Upper lobe of left lung (tissue), 6 donors: Measurements from ENCODE around the gene NOS1. TPM values are rescaled to one million over a fixed set of nuclear protein-coding genes. Genes with fewer than 3 reads are reported as not detected.

ENCODE experiments used
- ATAC-seq, 2 donors: fragments of 200-7000 bp; cut with Tn5 transposase; one replicate each; pipeline ENCODE4 v1.9.1; 2022; ENCODE audit warnings: mild to moderate bottlenecking in 2 of 2, moderate library complexity in 2 of 2; ENCODE audit not compliant: low FRiP score in 2 of 2
- DNase-seq, 2 donors: peaks; one replicate each; pipeline ENCODE4 v3.0.0-alpha.2; 2019 to 2020
- H3K27ac ChIP-seq, 4 donors: fragments of 200-600 bp; sonication (generic); one replicate each; pipeline ENCODE4 v1.5.1; 2016 to 2019
- H3K27me3 ChIP-seq, 4 donors: fragments of 200-600 bp; sonication (generic); one replicate each; pipeline ENCODE4 v1.5.1; 2017 to 2019
- H3K36me3 ChIP-seq, 4 donors: fragments of 200-600 bp; sonication (generic); one replicate each; pipeline ENCODE4 v1.5.1; 2016 to 2019
- H3K4me1 ChIP-seq, 4 donors: fragments of 200-600 bp; sonication (generic); one replicate each; pipeline ENCODE4 v1.5.1; 2018 to 2019
- H3K4me3 ChIP-seq, 4 donors: fragments of 200-600 bp; sonication (generic); one replicate each; pipeline ENCODE4 v1.5.1; 2017 to 2019; ENCODE audit warnings: mild to moderate bottlenecking in 2 of 4, moderate library complexity in 1 of 4
- H3K9me3 ChIP-seq, 4 donors: fragments of 200-600 bp; sonication (generic); one replicate each; pipeline ENCODE4 v1.5.1; 2018 to 2019
- CTCF ChIP-seq, 6 experiments: fragments of 450-650 bp in 4 of 6; fragments of 200-600 bp in 2 of 6; sonication (generic) in 2 of 6; IDR thresholded peaks; one replicate each; pipeline ENCODE4 v1.5.1; 2016 to 2019; ENCODE audit warnings: antibody characterized with exemption in 6 of 6
- EP300 ChIP-seq, 4 donors: sonication (generic); formaldehyde crosslinking; IDR thresholded peaks; one replicate each; pipeline ENCODE4 v1.5.1; 2017; ENCODE audit warnings: antibody characterized with exemption in 4 of 4, control low read depth in 2 of 4
- POLR2A ChIP-seq, 4 donors: fragments of 450-650 bp; IDR thresholded peaks; one replicate each; pipeline ENCODE4 v1.5.1; 2016 to 2017; ENCODE audit warnings: antibody characterized with exemption in 4 of 4, mild to moderate bottlenecking in 2 of 4
- POLR2AphosphoS5 ChIP-seq, 2 donors: sonication (generic); formaldehyde crosslinking; IDR thresholded peaks; one replicate each; pipeline ENCODE4 v1.5.1; 2017; ENCODE audit warnings: antibody characterized with exemption in 2 of 2
- WGBS, 2 donors: methylation state at CpG; one replicate each; pipeline ENCODE4 v1.1.5; 2017 to 2018; 5-methylcytosine and 5-hydroxymethylcytosine counted together
- total RNA-seq, 6 donors: library from RNA; depleted of rRNA in 4 of 6; stranded (reverse); fragments of >200 nt in 4 of 6; gene quantifications; one replicate each; pipeline versions ENCODE4 v1.1.0 to v1.2.1, GENCODE V29; 2016 to 2021
- donor health status: DM: no; HTN: no; CAD: no; lungs with moderate emphysema.
- donor health status: DM: no; HTN: yes; CAD: no; lungs with severe emphysema.

Gene NOS1
- total RNA-seq, 6 donors from 2014 or later: 0.39 to 4.4 (median 2.4) TPM

GRCh38 chr12:117218149-117218548, 143.3 kb downstream of the NOS1 start:
- TF ChIP-seq EP300 (IDR thresholded peaks at IDR 0.05) (no peak), CTCF (IDR thresholded peaks at IDR 0.05) (no peak), POLR2A (IDR thresholded peaks at IDR 0.05) (no peak), POLR2AphosphoS5 (IDR thresholded peaks at IDR 0.05) (no peak)
- no peaks in the 10 kb centered on the region for H3K27me3 ChIP-seq
- H3K4me3 ChIP-seq: no peak overlapping the region
- DNase-seq: no peak
- no peaks in the 10 kb centered on the region for H3K4me1 ChIP-seq
- H3K36me3 ChIP-seq: no peaks in the 10 kb centered on the region
- ATAC-seq: no peak
- H3K27ac ChIP-seq: no peak overlapping the region
- H3K9me3 ChIP-seq: no peaks in the 10 kb centered on the region
- WGBS, 2 donors: 75 to 76% methylated on average over 7 of the region's 7 CpGs

GRCh38 chr12:117216686-117217085, 144.7 kb downstream of the NOS1 start:
- Histone ChIP-seq H3K27me3 (no peaks in the 10 kb centered on the region), H3K36me3 (no peaks in the 10 kb centered on the region)
- no peak for ATAC-seq

GRCh38 chr12:117214797-117215196, 146.6 kb downstream of the NOS1 start:
- TF ChIP-seq POLR2AphosphoS5 (IDR thresholded peaks at IDR 0.05): no peak
- no peak for TF ChIP-seq POLR2A (IDR thresholded peaks at IDR 0.05)
- no peak for TF ChIP-seq CTCF (IDR thresholded peaks at IDR 0.05)
- TF ChIP-seq EP300 (IDR thresholded peaks at IDR 0.05): no peak
- DNase-seq: no peak
- H3K4me3 ChIP-seq: no peak overlapping the region
- no peaks in the 10 kb centered on the region for H3K9me3 ChIP-seq
- WGBS, 2 donors: 75 to 80% methylated on average over 10 of the region's 10 CpGs
- no peak for ATAC-seq
- H3K27me3 ChIP-seq: no peaks in the 10 kb centered on the region
- no peak overlapping the region for H3K27ac ChIP-seq
- H3K4me1 ChIP-seq: peaks cover 0 to 5% (median 0%) of the 10 kb centered on the region in 4 donors
- H3K36me3 ChIP-seq: no peaks in the 10 kb centered on the region

More at GRCh38 chr12:117216686-117217085, 144.7 kb downstream of the NOS1 start:
- Histone ChIP-seq H3K27ac (no peak overlapping the region), H3K4me1 (peaks cover 0 to 5% (median 0%) of the 10 kb centered on the region in 4 donors), H3K4me3 (no peak overlapping the region), H3K9me3 (no peaks in the 10 kb centered on the region)
- 78 to 82% methylated on average over 5 of the region's 5 CpGs for WGBS, 2 donors
- no peak for DNase-seq
- TF ChIP-seq EP300 (IDR thresholded peaks at IDR 0.05) (no peak), CTCF (IDR thresholded peaks at IDR 0.05) (no peak), POLR2A (IDR thresholded peaks at IDR 0.05) (no peak), POLR2AphosphoS5 (IDR thresholded peaks at IDR 0.05) (no peak)

- Histone ChIP-seq H3K9me3 (no peaks in the 10 kb centered on the region), H3K36me3 (no peaks in the 10 kb centered on the region), H3K4me1 (peaks cover 0 to 5% (median 0%) of the 10 kb centered on the region in 4 donors), H3K27me3 (no peaks in the 10 kb centered on the region), H3K27ac (no peak overlapping the region), H3K4me3 (no peak overlapping the region)
- DNase-seq (no peak), ATAC-seq (no peak)
- TF ChIP-seq CTCF (IDR thresholded peaks at IDR 0.05) (no peak), POLR2AphosphoS5 (IDR thresholded peaks at IDR 0.05) (no peak), EP300 (IDR thresholded peaks at IDR 0.05) (no peak), POLR2A (IDR thresholded peaks at IDR 0.05) (no peak)
- WGBS, 2 donors: 32 to 36% methylated on average over 2 of the region's 2 CpGs
These were observed 148.1 kb downstream of the NOS1 start for GRCh38 chr12:117213295-117213808.

- H3K4me1 ChIP-seq: peaks cover 0 to 5% (median 0%) of the 10 kb centered on the region in 4 donors
- no peak overlapping the region for H3K27ac ChIP-seq
- DNase-seq (peak in 1 of 2 donors; percentile 69), ATAC-seq (peak; percentile 70 to 88)
- 18% methylated on average over 7 of the region's 7 CpGs for WGBS, 2 donors
- H3K27me3 ChIP-seq: no peaks in the 10 kb centered on the region
- H3K9me3 ChIP-seq: no peaks in the 10 kb centered on the region
- TF ChIP-seq POLR2A (IDR thresholded peaks at IDR 0.05) (no peak), POLR2AphosphoS5 (IDR thresholded peaks at IDR 0.05) (no peak), CTCF (IDR thresholded peaks at IDR 0.05) (peak; percentile 44 to 84 (median 78))
- no peaks in the 10 kb centered on the region for H3K36me3 ChIP-seq
- H3K4me3 ChIP-seq: no peak overlapping the region
These were observed 148.7 kb downstream of the NOS1 start for GRCh38 chr12:117212563-117213190.
